ENCODE results near the gene ANKHD1.

DNA sequence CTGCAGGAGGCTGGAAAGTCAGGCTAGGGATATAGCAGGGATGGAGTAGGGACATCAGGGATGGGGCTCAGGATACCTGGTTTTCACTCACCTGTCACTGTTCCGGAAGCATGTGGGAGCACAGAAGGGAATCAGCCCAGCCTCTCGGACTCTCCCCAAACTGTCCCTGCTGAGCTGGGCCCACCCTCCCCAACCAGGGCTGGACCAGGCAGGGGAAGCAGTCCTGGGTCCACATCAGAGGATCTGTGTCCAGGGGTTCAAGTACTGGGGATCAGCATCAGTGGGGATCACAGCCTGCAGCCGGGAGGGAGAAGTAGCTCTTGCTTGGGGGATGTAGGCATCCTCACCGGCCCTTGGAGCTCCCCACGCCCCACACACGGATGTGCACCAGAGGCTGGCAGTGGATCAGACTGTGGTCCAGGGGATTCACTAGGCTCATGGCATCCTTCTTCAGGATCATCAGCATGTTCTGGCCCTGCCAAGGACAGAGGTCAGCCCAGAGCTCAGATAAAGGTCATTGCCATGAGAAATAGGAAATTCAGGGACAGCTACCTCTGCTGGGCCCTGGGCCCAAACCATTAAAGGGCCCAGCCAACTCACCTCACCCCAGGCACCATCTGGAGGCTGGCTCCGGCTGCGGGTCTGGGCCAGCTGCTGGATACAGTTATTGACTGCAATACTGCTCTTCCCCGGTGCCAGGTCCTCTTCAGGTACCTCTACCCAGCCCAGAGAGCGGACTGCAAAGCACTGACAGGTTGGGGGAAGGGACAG lies 160.3 kb downstream of the ANKHD1 start:
- TF ChIP-seq CTCF (conservative IDR thresholded peaks at IDR 0.05) = no peak
- no peak for TF ChIP-seq ZFX (IDR thresholded peaks at IDR 0.05)
